Skeletal muscle cell (primary cell): Measurements from ENCODE around the gene CLMN.

Source experiments
- DNase-seq: peaks from one replicate; pipeline ENCODE4 v3.0.0-alpha.2; 2010; ENCODE audit warnings: low read depth
- H3K4me3 ChIP-seq: 2 replicates; pipeline ENCODE4 v1.5.1; 2011; ENCODE audit warnings: low read depth, mild to moderate bottlenecking, control low read depth, low read length, moderate library complexity

The CLMN gene

DNA sequence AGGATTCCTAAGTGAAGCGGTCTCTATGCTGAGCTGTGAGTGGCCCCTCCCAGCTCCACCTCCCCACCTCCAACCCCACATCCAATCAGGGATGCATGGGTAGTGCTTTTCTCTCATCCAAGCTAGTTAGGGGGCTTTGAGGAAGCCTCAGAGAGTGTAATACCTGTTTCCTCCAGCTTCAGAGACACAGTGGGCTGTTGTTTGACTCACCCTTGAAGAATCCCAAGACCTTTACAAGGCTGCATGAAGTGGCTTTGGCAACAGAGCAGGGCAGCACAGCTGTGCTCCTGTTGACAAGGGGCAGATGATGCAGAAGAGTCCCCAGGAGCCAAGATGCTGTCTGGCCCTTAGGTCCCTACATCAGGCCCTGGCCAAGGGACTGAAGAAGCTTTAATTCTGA is 27.1 kb upstream of the CLMN start:
- H3K4me3 ChIP-seq: no peak overlapping the region
- DNase-seq: no peak

DNA sequence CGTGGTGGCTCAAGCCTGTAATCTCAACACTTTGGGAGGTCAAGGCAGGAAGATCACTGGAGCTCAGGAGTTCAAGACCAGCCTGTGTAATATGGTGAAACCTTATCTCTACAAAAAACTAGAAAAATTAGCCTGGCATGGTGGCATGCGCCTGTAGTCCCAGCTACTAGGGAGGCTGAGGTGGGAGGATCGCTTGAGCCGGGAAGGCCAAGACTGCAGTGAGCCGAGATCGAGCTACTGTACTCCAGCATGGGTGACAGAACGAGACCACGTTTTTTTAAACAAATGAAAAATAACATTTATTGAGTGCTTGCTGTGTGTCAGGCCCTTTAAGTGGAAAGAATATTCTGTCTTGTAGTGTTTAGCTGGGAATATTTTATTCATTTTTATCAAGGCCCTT is 26.6 kb upstream of the CLMN start:
- no peak for DNase-seq

DNA sequence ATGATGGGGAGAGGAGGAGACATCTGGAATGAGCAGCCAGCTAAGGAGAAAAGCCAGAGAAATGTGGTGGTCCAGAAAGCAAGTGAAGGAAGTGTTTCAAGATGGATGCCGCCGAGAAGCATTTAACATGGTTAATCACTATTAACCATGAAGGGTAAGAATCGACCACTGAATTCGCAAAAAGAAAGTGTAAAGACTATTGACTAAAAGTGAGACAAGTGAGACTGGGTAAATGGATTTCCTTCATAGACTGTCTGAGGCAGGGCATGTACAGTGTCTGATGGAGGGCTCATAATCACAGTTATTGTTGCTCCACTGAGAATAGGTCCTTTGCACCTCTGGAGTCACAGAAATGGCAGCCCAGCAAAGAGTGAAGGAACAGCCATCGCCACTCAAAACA is 25.3 kb upstream of the CLMN start:
- DNase-seq: no peak
- no peak overlapping the region for H3K4me3 ChIP-seq

More for the DNA sequence above, 26.6 kb upstream of the CLMN start:
- H3K4me3 ChIP-seq: no peak overlapping the region

DNA sequence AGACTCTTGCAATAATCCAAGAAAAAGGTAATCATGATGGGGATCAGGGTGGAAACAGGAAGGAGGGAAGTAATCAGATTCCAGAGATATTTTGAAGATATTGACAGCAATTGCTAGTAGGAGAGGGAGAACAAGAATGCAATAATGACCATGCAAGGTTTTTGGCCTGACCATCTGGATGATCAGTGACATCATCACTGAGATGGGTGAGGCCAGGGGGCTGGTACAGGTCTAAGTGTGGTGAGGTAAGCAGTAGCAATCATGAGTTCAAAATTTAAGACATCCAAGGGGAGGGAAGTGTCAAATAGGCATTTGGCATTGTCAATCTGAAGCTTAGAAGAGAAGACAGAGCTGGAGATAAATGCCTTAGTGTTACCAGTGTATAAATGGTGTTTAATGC is 24.8 kb upstream of the CLMN start:
- H3K4me3 ChIP-seq: no peak overlapping the region
- DNase-seq: no peak

DNA sequence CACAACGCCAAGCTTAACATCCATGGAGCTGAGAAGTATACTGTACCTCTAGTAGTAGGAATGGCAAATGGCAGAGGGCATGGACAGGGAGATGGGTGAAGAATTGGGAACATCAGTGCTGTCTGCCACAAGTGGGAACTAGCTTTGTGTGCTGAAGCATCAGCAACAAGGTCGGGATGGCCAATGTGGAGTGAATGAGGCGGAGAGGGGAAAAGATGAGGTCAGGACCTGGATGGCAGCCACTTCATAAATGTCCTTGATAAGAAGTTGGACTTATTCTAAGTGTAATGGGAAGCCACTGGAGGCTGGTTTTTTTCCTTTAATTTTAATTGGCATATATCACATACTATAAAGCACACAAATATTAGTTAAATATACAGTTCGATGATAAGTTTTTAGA is 21.9 kb upstream of the CLMN start:
- H3K4me3 ChIP-seq: no peak overlapping the region
- DNase-seq: no peak

DNA sequence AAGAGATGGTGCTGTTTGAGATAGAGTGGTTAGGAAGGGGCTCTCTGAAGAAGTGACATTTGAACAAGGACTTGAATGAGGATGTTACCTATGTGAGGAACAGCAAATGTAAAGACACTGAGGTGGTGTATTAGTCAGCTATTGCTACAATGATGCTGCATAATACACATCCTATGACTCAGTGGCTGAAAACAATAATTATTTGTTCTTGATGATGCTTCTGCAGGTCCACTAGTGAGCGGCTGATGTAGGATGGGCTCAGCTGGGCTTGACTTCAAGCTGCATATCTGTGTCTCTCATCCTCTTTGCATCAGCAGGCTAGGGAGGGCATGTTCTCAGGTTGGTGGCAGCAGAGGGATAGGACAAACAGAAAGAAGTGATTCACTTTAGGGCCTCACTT is 21.4 kb upstream of the CLMN start:
- DNase-seq: no peak
- no peak overlapping the region for H3K4me3 ChIP-seq

DNA sequence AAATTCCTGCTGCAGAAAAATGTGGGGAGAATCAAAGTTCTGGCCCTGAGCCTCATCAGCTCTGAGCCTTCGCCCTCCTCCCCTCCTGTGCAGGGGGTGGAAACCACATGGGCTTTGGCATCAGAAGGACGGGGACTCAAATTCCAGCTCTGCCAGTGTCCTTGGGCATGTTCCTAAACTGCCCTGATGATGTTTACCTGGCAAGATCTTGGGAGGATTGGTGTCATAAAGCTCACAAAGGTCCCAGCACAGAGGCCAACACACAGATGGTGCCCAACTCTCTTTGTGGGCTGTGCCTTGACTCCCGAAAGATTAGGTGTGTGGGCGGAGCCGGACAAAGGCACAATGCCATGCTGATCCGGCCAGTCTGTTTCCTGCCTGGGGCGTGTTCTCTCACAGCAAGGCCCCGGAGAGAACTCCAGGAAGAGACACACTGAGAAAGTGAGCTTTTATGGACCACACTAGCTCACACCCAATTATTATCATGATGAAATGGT is 20.5 kb upstream of the CLMN start:
- H3K4me3 ChIP-seq: no peak overlapping the region
- DNase-seq: no peak

DNA sequence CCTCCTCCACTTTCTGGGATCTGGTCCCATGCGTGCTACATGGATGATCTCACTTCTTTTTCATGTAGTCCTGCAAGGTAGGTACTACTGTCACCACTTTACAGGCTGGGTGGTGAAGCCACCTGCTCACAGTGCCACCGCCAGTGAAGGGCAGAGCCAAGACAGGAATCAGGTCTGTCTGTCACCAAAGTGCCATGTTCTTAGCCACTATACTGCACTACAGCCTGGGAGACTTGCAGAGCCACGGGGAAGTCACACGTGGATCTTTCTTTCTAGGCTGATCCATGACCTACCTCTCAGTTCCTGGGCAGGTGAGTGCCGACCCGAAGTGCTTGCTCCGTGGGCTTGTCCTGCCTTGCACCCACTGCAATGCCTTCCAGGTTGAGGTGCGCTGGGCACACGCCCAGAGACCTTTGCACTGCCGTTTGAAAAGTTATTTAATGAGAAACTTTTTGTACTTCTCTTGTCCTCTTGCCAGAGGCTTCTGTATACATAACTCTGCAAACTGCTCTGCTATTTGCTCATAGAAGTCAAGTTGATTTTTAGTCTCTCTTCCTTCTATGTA is 19.7 kb upstream of the CLMN start:
- H3K4me3 ChIP-seq: no peak overlapping the region
- DNase-seq: no peak

DNA sequence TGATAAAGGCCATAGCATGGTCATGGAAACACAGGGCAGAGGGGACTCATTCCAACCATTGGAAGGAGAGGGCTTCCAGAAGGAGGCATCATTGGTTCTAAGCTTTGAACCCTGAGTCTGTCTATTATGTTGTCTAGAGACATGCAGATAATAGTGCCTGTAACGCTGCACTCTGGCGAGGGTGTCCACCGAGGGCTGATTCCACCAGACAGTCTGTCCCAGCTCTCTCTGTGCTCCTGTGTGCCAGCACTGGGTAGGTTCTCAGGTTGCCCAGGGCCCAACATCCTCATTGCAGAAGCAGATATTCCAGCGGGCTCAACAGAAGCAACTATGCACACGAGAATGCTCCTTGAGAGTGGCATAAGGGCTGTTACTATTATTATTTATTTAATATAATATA is 18.7 kb upstream of the CLMN start:
- no peak for DNase-seq

DNA sequence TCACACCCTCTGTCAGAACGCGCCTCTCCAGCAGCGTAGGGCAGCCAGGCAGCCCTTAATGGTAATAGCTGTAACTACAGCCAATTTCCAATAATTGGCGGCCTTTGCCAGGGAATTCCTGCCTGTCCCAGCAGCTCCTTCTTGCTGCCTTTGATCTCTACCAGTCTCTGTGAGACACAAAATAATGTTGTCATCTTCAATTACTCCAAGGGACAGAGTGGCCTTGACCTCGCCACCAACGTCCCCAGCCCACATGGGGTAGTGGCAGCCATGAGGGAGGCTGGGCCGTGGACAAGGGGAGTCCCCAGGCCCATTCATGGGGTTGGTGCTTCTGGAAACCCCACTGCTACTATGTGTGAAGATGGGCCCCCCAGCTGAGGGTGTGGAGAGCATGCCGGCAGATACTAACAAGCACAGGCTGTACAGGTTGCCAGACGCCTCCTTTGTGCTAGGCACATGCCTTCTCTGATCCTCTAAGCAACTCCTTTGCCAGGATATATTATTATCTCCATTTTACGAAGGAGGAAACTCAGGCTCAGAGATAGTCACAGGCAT is 17.4 kb upstream of the CLMN start:
- H3K4me3 ChIP-seq: no peak overlapping the region
- no peak for DNase-seq

More for the DNA sequence above, 18.7 kb upstream of the CLMN start:
- no peak overlapping the region for H3K4me3 ChIP-seq

DNA sequence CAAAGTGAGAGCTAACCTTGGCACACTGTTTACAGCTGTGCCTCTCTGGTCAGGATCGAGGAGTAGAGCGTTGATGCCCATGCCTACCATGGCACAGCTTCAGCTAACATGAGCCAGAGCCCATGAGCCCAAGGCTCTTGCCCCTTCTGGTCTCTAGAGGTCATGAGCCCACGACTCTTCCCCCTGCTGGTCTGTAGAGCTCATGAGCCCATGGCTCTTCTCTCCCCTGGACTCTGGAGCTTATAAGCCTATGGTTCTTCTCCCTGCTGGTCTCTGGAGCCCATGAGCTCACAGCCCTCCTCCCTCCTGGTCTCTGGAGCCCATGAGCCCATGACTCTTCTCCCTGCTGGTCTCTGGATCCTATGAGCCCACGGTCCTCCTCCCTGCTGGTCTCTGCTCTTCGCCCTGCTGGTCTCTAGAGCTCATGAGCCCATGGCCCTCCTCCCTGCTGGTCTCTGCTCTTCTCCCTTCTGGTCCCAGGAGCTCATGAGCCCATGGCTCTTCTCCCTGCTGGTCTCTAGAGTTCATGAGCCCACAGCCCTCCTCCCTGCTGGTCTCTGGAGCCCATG is 16.6 kb upstream of the CLMN start:
- no peak overlapping the region for H3K4me3 ChIP-seq
- no peak for DNase-seq

DNA sequence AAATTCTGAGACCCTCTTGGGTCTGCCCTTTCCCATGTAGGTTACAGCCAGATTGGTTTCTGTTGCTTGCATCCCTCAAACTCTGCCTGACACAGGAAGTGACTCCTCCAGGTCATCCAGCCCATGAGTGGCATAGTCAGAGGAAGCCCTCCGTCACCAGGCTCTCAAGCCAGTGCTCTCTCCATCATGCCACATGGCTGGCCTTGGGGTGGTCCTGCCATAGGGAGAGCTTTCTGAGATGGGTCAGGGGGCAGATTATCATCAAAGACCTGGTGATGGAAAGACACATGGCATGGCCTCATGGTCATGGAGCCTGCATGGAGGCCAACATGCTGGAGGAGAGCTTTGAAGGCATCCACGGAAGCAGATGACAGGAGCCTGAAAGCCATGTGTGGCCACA is 15.4 kb upstream of the CLMN start:
- DNase-seq: no peak
- no peak overlapping the region for H3K4me3 ChIP-seq

DNA sequence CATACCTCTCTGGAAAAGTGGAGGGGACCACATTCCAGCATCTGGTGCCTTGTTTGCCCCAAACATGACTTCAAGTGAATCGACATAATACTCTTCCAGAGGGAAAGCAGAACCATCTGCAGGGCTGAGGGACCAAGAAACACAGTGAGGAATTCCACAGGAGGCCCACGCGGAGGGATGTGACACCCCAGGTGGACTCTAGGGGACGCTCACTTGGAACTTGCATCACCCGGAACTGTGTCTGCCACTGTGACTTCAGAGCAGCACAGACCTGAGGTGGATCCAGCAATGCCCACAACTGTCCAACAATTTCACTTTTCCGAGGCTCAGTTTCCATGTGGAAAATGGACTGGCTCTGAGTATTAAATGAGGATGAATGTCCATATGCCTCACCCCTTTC is 14.3 kb upstream of the CLMN start:
- DNase-seq: no peak
- no peak overlapping the region for H3K4me3 ChIP-seq

DNA sequence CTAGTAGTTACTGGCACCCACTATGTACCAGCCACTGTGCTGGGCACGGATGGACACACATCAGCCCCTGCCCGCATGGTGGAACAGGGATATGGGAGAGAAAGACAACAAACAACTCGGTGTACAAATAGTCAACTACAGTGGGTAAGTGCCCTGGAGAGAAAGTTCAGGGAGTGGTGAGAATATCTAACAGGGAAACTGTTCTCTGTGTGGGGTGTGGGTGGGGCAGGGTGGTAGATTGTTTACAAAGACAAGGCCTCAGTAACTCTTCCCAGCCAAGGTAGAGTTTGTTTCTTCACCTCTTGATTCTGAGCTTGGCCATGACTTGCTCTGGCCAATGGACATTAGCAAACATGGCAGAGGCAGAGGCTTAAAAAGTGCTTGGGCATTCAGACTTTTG is 12.9 kb upstream of the CLMN start:
- no peak for DNase-seq

DNA sequence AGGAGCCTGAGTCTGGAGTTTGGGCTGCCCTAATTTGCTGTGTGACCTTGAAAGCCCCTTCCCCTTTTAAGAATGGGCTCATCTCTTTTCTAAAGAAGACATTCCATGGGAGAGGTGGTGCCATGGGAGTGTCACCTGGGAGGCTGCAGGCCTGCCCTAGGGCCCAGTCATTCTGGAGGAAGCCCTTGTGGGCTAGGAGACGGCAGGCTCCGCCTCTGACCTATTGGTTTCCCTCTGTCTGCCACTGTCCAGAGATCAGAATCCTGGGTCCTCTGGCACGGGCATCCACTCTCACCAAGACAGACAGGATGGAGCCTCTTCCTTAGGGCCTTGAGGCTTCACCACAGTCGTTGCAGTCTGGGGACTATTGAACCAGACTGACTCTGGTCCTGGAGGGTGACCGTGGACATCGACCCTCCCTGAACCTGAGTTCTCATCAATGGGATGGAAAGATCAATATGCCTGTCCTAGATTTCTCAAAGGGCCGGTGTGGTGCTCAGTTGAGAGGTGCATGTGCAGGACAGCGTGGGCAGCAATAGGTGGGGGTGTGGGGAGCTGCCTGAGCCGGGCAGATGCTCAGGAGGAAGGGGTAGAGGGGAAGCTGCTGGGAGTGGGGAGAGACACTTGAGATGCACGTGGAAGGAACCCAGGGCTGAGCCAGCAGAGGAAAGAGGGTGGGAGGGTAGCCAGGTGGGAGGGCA is 12.2 kb upstream of the CLMN start:
- no peak for DNase-seq
- no peak overlapping the region for H3K4me3 ChIP-seq

More for the DNA sequence above, 12.9 kb upstream of the CLMN start:
- no peak overlapping the region for H3K4me3 ChIP-seq

DNA sequence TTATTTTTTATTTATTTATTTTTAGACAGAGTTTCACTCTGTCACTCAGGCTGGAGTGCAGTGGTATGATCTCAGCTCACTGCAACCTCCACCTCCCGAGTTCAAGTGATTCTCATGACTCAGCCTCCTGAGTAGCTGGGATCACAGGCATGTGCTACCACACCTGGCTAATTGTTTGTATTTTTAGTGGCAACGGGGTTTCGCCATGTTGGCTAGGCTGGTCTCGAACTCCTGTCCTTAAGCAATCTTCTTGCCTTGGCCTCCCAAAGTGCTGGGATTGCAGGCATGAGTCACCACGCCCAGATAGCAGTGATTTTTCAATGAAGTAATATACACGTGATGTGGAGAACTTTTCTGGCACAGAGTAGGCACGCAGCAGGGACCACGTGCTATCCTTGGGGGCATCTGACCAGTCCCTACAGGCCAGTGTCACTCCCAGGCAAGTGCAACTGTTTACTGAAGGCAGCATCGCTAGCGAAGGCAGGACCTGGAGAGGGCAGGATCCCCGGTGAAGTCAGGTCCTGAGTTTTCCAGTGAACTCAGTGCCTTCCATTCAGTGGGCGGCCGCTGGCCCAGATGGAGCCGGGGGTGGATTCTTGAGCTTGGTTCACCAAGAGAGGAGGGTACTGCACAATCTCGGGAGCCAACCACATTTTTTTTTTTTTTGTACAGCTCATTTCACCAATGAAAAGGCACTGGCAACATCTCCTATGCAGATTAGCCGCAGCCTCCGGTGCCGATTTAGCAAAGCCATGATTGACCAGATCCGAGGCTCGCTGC is 11.1 kb upstream of the CLMN start:
- no peak for DNase-seq

DNA sequence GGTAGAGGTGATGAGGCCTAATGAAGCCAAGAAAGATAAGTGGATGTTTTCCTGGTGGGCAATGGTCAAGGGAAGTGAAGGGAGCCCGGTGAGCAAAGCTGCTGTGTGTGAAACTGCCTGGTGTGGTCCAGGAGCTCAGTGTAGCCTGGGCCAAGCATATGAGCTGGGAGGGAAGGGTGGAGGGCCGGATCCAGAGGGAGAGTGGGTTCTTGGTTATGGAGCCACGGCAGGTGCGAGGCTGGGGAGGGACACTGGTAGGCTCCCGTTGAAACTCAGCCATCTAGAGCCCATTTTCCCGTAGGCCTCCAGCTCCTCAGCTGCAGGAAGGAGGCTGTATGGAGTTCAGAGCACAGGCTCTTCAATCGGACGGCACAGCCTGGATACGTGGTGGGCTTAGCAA is 10.2 kb upstream of the CLMN start:
- H3K4me3 ChIP-seq: no peak overlapping the region
- no peak for DNase-seq

More for the DNA sequence above, 11.1 kb upstream of the CLMN start:
- no peak overlapping the region for H3K4me3 ChIP-seq

DNA sequence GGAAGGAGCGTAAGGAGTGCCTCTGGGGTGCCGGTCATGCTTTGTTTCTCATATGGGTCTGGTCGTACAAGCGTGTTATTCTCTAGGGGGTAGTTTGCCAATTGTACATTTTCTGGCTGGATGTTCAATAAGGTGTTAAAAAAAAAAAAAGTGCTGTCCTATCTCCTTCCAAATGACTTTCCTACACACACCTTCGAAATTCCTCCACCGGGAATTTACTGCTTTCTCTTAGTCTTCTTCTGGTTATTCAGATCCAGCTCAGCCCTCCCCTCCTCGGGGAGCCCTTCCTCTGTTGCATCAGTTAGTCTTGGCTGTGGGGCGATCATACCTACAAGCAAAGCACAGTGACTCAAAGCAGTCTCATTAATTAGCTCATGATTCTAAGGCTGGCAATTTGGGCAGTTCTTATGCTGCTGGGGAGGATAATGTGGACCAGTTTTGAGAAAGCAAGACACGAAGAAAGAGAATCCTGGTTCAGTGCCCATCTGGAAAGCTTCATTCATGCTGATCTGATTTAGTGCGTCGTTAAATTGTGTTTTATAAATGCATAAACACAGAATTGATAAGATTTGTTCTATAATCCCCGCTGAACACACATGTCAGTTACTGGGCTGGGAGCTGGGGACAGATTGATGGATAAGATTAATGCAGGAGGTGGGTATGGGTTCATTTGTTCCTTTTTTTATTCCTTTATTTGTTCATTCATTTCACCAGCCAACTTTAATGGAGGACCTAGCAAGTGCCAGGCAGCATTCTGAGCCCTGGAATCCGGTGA is 9.2 kb upstream of the CLMN start:
- DNase-seq: peak; percentile 31
- no peak overlapping the region for H3K4me3 ChIP-seq
